ENCODE data around the gene DOCK7.

The DOCK7 gene

DNA sequence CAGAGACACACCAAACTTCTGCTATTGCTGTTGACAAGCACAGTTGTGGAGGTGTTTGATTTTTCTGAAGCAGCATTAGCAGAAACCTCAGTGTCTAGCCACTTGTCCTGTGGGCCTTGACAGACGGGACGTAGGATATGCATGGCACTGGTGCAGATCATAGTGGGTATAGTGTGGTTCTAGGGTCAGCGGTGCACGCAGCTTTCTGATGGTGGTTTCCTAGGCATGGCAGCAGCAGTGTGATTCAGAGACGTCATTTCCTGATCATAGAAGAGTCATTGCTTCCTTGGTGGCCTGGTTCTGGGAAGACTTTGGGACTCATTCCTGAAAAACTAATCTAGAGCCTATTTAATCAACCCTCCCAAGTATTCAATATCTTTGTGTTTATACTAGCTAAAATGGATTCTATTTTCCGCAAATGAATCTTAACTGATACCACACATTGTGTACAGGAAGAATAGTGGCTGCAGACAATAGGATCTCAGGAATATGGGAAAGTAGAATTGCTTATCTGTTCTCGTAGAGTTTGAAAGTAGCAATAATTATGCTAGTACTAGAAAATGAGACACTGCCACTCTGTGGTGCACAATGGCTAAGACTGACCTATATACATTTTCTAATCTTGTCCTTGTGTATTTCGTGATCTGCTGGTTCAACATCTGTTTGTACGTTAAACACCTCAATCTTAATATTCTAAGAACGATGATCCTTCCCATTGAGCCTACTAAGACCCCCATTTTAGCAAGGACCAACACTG is 254.1 kb downstream of the DOCK7 start:
- Mint-ChIP-seq H3K27me3 (ENCODE audit: low read depth) (peaks cover 19% of the 10 kb centered on the region), H3K9me3 (peaks cover 3% of the 10 kb centered on the region), H3K36me3 (ENCODE audit: low read depth) (peaks cover 14% of the 10 kb centered on the region), H3K27ac (no peak overlapping the region), H3K4me1 (ENCODE audit: low read depth) (peaks cover 10% of the 10 kb centered on the region), H3K4me3 (peak overlapping the region; percentile 49)
- no peak for DNase-seq (ENCODE audit: low spot score)

DNA sequence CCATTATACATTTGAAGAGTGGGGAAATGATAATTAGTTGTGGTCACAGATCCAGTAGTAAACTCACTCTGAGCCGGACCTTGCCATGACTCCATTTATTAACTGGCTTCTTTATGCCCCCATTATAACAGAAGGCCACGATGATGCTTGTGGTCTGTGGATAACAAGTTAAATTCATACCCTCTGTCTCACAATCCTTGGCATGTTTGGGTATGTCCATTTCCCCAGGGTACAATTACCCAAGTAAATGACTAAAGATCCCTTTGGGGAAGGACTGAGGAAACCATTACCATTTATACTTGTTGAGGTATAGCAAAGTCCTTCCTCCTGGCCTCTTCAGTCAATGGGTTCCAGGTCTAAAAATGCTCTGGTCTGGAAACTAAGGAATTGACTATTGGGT is 258.6 kb downstream of the DOCK7 start:
- H3K4me1 Mint-ChIP-seq (ENCODE audit: low read depth): no peaks in the 10 kb centered on the region
- DNase-seq (ENCODE audit: low spot score): no peak
- no peak overlapping the region for H3K27ac Mint-ChIP-seq
- H3K4me3 Mint-ChIP-seq: no peak overlapping the region
- H3K36me3 Mint-ChIP-seq (ENCODE audit: low read depth): no peaks in the 10 kb centered on the region
- H3K27me3 Mint-ChIP-seq (ENCODE audit: low read depth): peaks cover 23% of the 10 kb centered on the region
- no peaks in the 10 kb centered on the region for H3K9me3 Mint-ChIP-seq

DNA sequence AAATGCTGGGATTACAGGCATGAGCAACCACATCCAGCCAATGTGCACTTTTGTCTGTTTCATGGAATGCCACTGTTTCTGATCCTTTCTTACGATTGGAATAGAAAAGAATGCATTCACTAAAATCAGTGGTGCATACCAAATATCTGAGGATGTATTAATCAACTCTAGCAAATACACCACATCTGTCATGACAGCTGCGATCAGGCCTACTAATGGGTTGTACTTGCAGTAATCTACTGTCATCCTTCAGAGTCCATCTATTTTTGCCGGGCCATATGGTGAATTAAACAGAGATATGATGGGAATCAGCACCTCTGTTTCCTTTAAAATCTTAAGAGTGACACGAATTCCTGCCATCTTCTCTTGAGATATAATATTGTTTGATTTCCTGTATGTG is 259.8 kb downstream of the DOCK7 start:
- no peaks in the 10 kb centered on the region for H3K4me1 Mint-ChIP-seq (ENCODE audit: low read depth)
- no peaks in the 10 kb centered on the region for H3K9me3 Mint-ChIP-seq
- no peak overlapping the region for H3K4me3 Mint-ChIP-seq
- no peak overlapping the region for H3K27ac Mint-ChIP-seq
- no peaks in the 10 kb centered on the region for H3K36me3 Mint-ChIP-seq (ENCODE audit: low read depth)
- H3K27me3 Mint-ChIP-seq (ENCODE audit: low read depth): peaks cover 23% of the 10 kb centered on the region
- no peak for DNase-seq (ENCODE audit: low spot score)

DNA sequence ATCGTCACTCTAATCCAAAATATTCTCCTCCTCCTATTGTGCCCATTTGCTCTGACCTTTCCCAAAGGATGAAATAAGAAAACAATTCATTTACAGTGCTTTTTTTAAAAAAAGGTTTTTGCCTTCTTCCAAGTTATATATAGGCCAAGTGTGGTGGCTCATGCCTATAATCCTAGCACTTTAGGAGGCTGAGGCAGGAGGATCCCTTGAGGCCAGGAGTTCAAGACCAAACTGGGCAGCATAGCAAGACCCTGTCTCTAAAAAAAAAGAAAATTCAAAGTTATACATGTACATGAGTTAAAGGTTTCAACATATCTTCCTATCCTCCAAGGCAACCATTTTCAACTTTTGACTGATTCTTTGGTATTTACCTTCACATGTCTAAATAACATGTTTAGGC is 261.4 kb downstream of the DOCK7 start:
- DNase-seq (ENCODE audit: low spot score): no peak
- H3K27ac Mint-ChIP-seq: no peak overlapping the region
- H3K4me3 Mint-ChIP-seq: no peak overlapping the region
- peaks cover 19% of the 10 kb centered on the region for H3K27me3 Mint-ChIP-seq (ENCODE audit: low read depth)
- no peaks in the 10 kb centered on the region for H3K9me3 Mint-ChIP-seq
- no peaks in the 10 kb centered on the region for H3K4me1 Mint-ChIP-seq (ENCODE audit: low read depth)
- no peaks in the 10 kb centered on the region for H3K36me3 Mint-ChIP-seq (ENCODE audit: low read depth)

DNA sequence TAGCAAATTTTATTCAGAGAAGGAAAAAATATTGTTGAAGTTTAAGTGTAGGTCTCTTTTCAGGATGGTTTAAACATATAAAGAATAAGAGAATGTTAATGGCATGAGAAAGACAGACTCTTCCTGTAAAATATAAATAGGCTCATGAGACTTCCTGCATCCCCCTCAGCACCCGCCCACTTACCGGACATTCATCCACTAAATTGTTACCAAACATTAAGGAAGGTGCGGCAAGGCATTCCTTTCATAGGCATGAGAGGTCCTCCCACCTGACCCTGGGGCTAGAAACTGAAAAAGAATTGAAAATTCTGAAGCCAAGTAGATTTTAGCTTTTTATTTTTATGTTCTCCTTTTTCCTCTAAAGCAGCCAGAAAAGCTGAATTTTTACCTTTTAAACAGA is 261.9 kb downstream of the DOCK7 start:
- Mint-ChIP-seq H3K4me3 (no peak overlapping the region), H3K36me3 (ENCODE audit: low read depth) (no peaks in the 10 kb centered on the region), H3K27me3 (ENCODE audit: low read depth) (peaks cover 16% of the 10 kb centered on the region), H3K27ac (no peak overlapping the region), H3K4me1 (ENCODE audit: low read depth) (no peaks in the 10 kb centered on the region), H3K9me3 (no peaks in the 10 kb centered on the region)
- DNase-seq (ENCODE audit: low spot score): no peak

DNA sequence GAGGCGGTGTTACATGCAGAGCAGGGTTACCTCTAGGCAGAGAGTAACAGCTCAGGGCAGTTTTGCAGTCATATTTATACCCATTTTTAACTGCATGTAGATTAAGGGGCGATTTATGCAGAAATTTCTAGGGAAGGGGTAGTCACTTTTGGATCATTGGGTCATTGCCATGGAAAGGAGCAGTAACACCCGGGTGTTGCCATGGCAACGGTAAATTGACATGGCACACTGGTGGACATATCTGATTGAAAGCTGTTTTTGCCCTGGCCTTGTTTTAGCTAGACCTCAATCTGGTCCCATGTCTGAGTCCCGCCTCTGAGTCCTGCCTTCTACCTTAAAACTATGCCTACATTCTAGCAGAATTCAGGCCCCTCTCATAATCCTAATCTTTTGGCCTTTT is 263.1 kb downstream of the DOCK7 start:
- H3K4me3 Mint-ChIP-seq: no peak overlapping the region

DNA sequence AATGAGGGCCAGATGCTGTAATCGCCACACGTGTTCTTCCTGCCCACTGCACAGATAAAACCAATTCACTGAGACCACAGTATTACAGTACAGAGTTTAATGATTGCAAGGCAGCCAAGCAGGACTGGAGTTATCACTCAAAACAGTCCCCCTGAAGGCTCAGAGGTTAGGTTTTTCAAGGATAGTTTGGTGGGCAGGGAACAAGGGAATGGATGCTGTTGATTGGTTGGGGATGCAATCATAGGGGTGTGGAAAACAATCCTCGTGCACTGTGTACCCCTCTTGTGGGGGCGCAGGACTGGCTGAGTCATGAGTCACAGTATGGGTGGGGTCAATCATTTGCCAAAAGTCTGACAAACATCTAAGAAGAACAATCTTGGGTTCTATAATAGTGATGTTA is 263.8 kb downstream of the DOCK7 start:
- no peak overlapping the region for H3K4me3 Mint-ChIP-seq
- no peaks in the 10 kb centered on the region for H3K4me1 Mint-ChIP-seq (ENCODE audit: low read depth)
- no peaks in the 10 kb centered on the region for H3K9me3 Mint-ChIP-seq
- H3K36me3 Mint-ChIP-seq (ENCODE audit: low read depth): no peaks in the 10 kb centered on the region
- H3K27me3 Mint-ChIP-seq (ENCODE audit: low read depth): peaks cover 18% of the 10 kb centered on the region
- DNase-seq (ENCODE audit: low spot score): no peak
- no peak overlapping the region for H3K27ac Mint-ChIP-seq

More for the DNA sequence above, 263.1 kb downstream of the DOCK7 start:
- no peaks in the 10 kb centered on the region for H3K36me3 Mint-ChIP-seq (ENCODE audit: low read depth)
- no peak for DNase-seq (ENCODE audit: low spot score)
- H3K27me3 Mint-ChIP-seq (ENCODE audit: low read depth): peaks cover 14% of the 10 kb centered on the region
- H3K27ac Mint-ChIP-seq: no peak overlapping the region
- H3K9me3 Mint-ChIP-seq: no peaks in the 10 kb centered on the region
- H3K4me1 Mint-ChIP-seq (ENCODE audit: low read depth): no peaks in the 10 kb centered on the region

DNA sequence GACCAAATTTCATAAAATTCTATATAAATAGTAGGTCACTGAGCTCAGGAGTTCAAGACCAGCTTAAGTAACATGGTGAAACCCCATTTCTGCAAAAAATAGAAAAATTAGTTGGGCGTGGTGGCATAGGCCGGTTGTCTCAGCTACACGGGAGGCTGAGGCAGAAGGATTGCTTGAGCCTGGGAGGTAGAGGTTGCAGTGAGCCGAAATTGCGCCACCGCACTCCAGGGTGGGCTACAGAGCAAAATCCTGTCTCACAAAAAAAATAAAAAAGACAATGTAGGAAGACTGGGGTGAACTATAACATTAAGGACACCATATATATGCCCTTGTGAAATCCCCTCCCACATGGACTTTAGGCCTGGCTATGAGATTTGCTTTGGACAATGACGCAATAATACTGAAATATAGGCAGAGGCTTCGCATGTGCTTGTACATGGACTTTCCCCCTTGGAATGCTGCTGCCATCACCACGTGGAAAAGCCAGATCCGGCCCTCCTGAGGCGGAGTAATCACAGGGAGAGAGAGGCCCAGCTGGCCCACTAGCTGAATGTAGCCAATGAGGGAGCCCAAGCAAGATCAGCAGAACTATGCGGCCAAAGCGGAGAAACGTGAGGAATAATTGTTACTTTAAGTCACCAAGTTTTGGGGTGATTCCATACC is 264.5 kb downstream of the DOCK7 start:
- H3K27ac Mint-ChIP-seq: no peak overlapping the region
- no peaks in the 10 kb centered on the region for H3K4me1 Mint-ChIP-seq (ENCODE audit: low read depth)
- H3K4me3 Mint-ChIP-seq: no peak overlapping the region
- no peak for DNase-seq (ENCODE audit: low spot score)
- no peaks in the 10 kb centered on the region for H3K36me3 Mint-ChIP-seq (ENCODE audit: low read depth)
- peaks cover 18% of the 10 kb centered on the region for H3K27me3 Mint-ChIP-seq (ENCODE audit: low read depth)
- no peaks in the 10 kb centered on the region for H3K9me3 Mint-ChIP-seq

DNA sequence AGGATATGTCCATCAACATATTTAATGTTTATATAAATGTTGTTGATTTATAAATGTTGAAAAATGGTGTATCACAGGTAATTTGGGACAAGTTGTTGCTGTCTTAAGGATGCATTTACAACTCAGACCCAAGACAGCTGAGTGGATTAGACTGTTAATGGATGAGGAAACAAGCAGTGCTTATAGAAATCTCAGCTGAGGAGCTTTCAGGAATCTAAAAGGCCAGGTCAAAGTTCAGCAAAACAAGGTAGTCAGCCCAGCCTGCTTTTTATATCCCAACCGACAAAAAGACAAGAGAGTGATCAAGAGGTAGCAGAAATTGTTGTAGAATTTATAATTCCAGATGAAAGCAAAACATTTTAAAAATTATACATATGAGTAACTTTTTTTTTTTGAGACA is 268.0 kb downstream of the DOCK7 start:
- no peaks in the 10 kb centered on the region for H3K36me3 Mint-ChIP-seq (ENCODE audit: low read depth)
- peaks cover 24% of the 10 kb centered on the region for H3K27me3 Mint-ChIP-seq (ENCODE audit: low read depth)
- no peaks in the 10 kb centered on the region for H3K9me3 Mint-ChIP-seq
- no peak overlapping the region for H3K4me3 Mint-ChIP-seq
- H3K27ac Mint-ChIP-seq: no peak overlapping the region
- H3K4me1 Mint-ChIP-seq (ENCODE audit: low read depth): no peaks in the 10 kb centered on the region
- DNase-seq (ENCODE audit: low spot score): no peak

DNA sequence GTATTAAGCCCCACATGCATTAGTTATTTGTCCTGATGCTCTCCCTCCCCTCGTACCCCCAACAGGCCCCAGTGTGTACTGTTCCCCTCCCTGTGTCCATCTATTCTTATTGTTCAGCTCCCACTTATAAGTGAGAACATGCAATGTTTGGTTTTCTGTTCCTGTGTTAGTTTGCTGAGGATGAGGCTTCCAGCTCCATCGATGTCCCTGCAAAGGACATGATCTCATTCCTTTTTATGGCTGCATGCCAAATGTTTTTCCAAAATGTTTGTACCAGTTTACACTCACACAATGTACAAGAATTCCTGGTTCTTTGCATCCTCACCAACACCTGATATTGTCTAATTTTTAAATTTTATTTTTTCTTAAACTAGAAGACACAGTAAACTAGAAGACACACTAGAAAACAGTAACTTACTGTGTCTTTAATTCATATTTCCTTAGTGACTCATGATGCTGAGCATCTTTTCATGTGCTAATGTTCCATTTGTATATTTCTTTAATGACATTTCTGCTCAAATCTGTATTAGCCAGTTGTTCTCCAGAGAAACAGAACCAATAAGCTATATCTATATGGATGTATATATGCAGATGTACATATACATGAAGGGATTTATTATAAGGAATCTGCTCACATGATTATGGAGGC is 270.7 kb downstream of the DOCK7 start:
- no peaks in the 10 kb centered on the region for H3K36me3 Mint-ChIP-seq (ENCODE audit: low read depth)
- no peaks in the 10 kb centered on the region for H3K4me1 Mint-ChIP-seq (ENCODE audit: low read depth)
- H3K4me3 Mint-ChIP-seq: no peak overlapping the region
- no peaks in the 10 kb centered on the region for H3K9me3 Mint-ChIP-seq
- peaks cover 28% of the 10 kb centered on the region for H3K27me3 Mint-ChIP-seq (ENCODE audit: low read depth)
- DNase-seq (ENCODE audit: low spot score): no peak
- H3K27ac Mint-ChIP-seq: no peak overlapping the region

DNA sequence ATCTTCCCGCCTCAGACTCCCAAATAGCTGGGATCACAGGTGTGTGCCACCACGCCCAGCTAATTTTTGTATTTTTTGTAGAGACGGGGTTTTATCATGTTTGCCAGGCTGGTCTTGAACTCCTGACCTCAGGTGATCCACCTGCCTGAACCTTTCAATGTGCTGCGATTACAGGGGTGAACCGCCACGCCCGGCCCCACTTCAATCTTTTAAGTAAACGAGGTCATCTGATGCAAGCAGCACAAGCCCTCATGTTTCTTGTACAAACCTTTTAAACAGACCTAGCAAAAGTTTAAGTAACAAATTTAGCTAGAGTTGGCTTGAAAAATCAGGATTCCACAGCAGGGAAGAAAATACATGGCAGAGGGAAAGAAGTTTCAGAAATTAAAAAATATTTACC is 272.5 kb downstream of the DOCK7 start:
- no peaks in the 10 kb centered on the region for H3K9me3 Mint-ChIP-seq
- no peak overlapping the region for H3K27ac Mint-ChIP-seq
- H3K4me3 Mint-ChIP-seq: no peak overlapping the region

DNA sequence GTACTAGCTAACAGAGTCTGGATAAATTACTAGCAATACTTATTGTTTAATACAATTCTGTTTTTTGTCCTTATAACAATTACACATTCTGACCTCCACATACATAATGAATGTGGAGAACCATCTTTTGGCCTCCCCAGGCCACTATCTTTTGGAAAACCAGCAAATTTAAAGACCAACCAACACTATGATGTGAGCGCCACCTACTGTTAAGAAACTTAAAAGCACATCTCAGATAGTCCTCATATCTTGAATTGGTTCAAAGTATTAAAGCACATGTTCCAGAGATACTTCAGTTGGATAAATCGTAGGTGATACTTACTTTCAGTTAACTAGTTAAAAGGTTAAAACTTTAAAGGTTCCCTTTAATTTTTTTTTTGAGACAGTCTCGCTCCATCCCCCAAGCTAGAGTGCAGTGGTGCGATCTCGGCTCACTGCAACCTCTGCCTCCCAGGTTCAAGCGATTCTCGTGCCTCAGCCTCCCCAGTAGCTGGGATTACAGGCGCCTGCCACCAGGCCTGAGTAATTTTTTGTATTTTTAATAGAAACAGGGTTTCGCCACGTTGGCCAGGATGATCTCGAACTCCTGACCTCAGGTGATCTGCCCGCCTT is 280.7 kb downstream of the DOCK7 start:
- H3K4me3 Mint-ChIP-seq: no peak overlapping the region
- DNase-seq (ENCODE audit: low spot score): no peak
- H3K27ac Mint-ChIP-seq: no peak overlapping the region
- H3K9me3 Mint-ChIP-seq: no peaks in the 10 kb centered on the region
- H3K4me1 Mint-ChIP-seq (ENCODE audit: low read depth): no peaks in the 10 kb centered on the region
- H3K36me3 Mint-ChIP-seq (ENCODE audit: low read depth): no peaks in the 10 kb centered on the region
- peaks cover 5% of the 10 kb centered on the region for H3K27me3 Mint-ChIP-seq (ENCODE audit: low read depth)

More for the DNA sequence above, 272.5 kb downstream of the DOCK7 start:
- H3K27me3 Mint-ChIP-seq (ENCODE audit: low read depth): peaks cover 24% of the 10 kb centered on the region
- H3K4me1 Mint-ChIP-seq (ENCODE audit: low read depth): no peaks in the 10 kb centered on the region
- no peak for DNase-seq (ENCODE audit: low spot score)
- no peaks in the 10 kb centered on the region for H3K36me3 Mint-ChIP-seq (ENCODE audit: low read depth)

DNA sequence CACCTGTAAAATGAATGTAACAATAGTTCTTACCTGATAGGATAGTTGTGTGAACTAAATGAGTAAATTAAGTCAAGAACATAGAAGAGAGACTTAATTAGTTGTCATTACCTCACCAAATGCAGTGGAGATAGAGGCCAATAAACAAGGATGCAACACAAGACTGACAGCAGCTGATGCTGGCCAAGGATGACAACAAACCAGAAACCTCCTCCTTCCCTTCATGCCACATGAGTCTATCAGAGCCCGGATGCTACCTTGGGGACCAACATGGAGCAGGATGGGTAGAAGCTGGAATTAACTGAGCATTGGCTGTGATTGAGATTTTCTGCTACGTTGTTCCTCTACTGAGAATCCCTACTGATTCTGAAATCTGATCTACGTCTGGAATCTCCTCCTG is 281.6 kb downstream of the DOCK7 start:
- Mint-ChIP-seq H3K4me1 (ENCODE audit: low read depth) (no peaks in the 10 kb centered on the region), H3K27me3 (ENCODE audit: low read depth) (peaks cover 5% of the 10 kb centered on the region), H3K4me3 (no peak overlapping the region), H3K36me3 (ENCODE audit: low read depth) (no peaks in the 10 kb centered on the region), H3K27ac (no peak overlapping the region), H3K9me3 (no peaks in the 10 kb centered on the region)
- no peak for DNase-seq (ENCODE audit: low spot score)

DNA sequence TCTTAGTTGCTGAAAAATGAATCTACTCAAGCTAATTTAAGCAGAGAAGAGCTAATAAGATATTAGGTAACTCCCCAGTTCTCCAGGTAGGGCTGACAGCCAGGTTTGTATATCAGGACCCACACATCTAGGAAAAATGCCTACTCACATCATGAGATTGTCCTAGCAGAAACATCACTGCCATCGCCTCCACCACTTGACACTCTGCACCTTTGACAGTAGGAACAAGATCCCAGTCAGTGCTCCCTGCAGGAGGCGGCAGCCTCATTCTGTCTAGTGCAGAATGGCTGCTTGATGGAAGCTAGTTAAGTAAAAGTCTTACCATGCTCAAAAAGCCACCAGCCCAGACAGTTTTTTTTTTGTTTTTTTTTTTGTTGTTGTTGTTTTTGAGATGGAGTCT is 282.9 kb downstream of the DOCK7 start:
- Mint-ChIP-seq H3K4me1 (ENCODE audit: low read depth) (no peaks in the 10 kb centered on the region), H3K36me3 (ENCODE audit: low read depth) (no peaks in the 10 kb centered on the region), H3K27ac (no peak overlapping the region), H3K27me3 (ENCODE audit: low read depth) (peaks cover 3% of the 10 kb centered on the region), H3K4me3 (no peak overlapping the region), H3K9me3 (no peaks in the 10 kb centered on the region)
- no peak for DNase-seq (ENCODE audit: low spot score)

All from T-helper 2 cell treated with Interferon-gamma antibody and Interleukin-4, amounts not matched to agents 5 μg/mL and 100 μg/mL, for 36 hours (primary cell).